Measurements from ENCODE around the gene KAT2B. TPM values are rescaled to one million over a fixed set of nuclear protein-coding genes. Genes with fewer than 3 reads are reported as not detected.
"Not testable (repeated sequence)": the region's sequence is repeated elsewhere in the genome, so short reads cannot be mapped to it uniquely, and the experiment has no call there.

KAT2B gene
- total RNA-seq, 1 donor from 2014 or later, result 52.6 TPM

- Histone ChIP-seq H3K4me3 (no peak overlapping the region), H3K36me3 (no peaks in the 10 kb centered on the region), H3K9me3 (no peaks in the 10 kb centered on the region), H3K27me3 (no peaks in the 10 kb centered on the region), H3K4me1 (no peaks in the 10 kb centered on the region), H3K27ac (no peak overlapping the region)
- DNase-seq, result no peak
- ATAC-seq, result no peak
- no peak for TF ChIP-seq CTCF (IDR thresholded peaks at IDR 0.05)
- intact Hi-C loops (cut with DNase I), result no loop called here
These were observed 31.6 kb upstream of the KAT2B start for GRCh38 chr3:20008646-20009045.

GRCh38 chr3:20012164-20012563, 28.1 kb upstream of the KAT2B start, which contains the start of gene PP2D1:
TSS of gene PP2D1 (minus strand) at chr3:20012264. CDS start at chr3:20012072, 192 bp downstream.
- H3K9me3 ChIP-seq, result no peaks in the 10 kb centered on the region
- no peak within 1 kb of the TSS for H3K27ac ChIP-seq
- no peaks in the 10 kb centered on the region for H3K27me3 ChIP-seq
- no peaks in the 10 kb centered on the region for H3K36me3 ChIP-seq
- TF ChIP-seq CTCF (IDR thresholded peaks at IDR 0.05), result no peak
- no peak for ATAC-seq
- intact Hi-C loops (cut with DNase I), result no loop called here
- no peaks in the 10 kb centered on the region for H3K4me1 ChIP-seq
- no peak for DNase-seq
- no peak within 1 kb of the TSS for H3K4me3 ChIP-seq

DNA sequence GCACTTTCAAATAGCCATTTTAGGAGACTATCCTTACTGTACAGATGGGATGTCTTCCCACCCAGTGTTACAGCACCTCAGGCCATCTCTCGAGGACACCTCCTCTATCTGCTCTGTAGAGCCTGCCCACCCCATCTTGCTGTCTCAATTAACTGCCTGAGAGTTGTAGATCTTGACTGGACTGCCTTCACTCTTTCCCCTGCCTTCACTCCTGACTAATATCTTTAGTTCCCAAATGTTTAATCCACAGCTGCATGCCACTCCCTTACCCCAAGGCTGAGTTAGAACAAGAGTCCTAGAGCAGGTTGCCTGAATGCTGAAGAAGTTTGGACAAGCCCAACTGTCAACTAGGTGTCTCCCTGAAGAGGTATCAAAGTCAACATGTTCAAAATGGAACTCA, 26.9 kb upstream of the KAT2B start:
- no peak for TF ChIP-seq CTCF (IDR thresholded peaks at IDR 0.05)
- Histone ChIP-seq H3K9me3 (no peaks in the 10 kb centered on the region), H3K36me3 (no peaks in the 10 kb centered on the region), H3K4me1 (no peaks in the 10 kb centered on the region), H3K27me3 (no peaks in the 10 kb centered on the region), H3K4me3 (no peak overlapping the region), H3K27ac (no peak overlapping the region)
- ATAC-seq (no peak), DNase-seq (no peak)
- intact Hi-C loops (cut with DNase I), result no loop called here

- no peak for TF ChIP-seq CTCF (IDR thresholded peaks at IDR 0.05)
- H3K4me1 ChIP-seq, result no peaks in the 10 kb centered on the region
- no peak overlapping the region for H3K4me3 ChIP-seq
- no peak for DNase-seq
- H3K27me3 ChIP-seq, result no peaks in the 10 kb centered on the region
- H3K36me3 ChIP-seq, result no peaks in the 10 kb centered on the region
- intact Hi-C loops (cut with DNase I), result no loop called here
- H3K9me3 ChIP-seq, result no peaks in the 10 kb centered on the region
- ATAC-seq, result no peak
- no peak overlapping the region for H3K27ac ChIP-seq
These were observed 24.7 kb upstream of the KAT2B start for GRCh38 chr3:20015525-20015924.

- H3K27ac ChIP-seq; DNase-seq; H3K4me1 ChIP-seq; H3K4me3 ChIP-seq; H3K36me3 ChIP-seq; H3K27me3 ChIP-seq; H3K9me3 ChIP-seq; intact Hi-C loops (cut with DNase I); ATAC-seq: not testable (repeated sequence)
These were observed 24.2 kb upstream of the KAT2B start for GRCh38 chr3:20016076-20016475.

DNA sequence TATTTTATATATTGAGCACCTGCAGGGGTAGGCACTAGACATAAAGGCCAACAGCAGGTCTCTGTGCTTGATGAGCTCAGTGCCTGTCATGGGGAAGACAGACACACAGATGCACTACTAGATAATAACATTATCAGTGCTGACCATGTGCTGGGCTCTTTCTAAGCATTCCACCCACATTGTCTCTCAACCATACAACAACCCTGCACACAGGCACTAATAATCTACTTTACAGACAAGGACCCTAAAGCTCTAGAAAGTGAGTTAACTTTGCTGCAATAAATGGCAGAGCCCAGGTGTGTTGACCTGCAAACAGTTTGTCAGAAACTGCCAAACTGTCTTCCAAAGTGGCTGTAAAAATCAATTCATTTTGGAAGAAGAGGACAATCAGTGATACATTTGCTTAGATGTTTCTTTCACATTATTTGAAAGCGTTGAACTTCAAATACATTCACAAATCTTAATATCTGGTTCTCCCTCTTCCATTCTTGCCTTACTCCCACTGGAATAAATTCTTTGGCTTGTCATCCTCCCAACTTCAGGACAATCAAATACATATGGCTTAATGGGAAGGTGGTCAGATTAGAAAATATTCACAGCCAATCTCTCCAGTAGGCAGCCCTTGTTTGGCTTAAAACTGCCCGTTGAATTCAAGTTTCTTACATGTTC, 17.2 kb upstream of the KAT2B start:
- no peak for DNase-seq
- Histone ChIP-seq H3K27ac (no peak overlapping the region), H3K4me3 (no peak overlapping the region), H3K9me3 (no peaks in the 10 kb centered on the region), H3K27me3 (no peaks in the 10 kb centered on the region), H3K36me3 (no peaks in the 10 kb centered on the region), H3K4me1 (peaks cover 13% of the 10 kb centered on the region)
- intact Hi-C loops (cut with DNase I), result no loop called here
- ATAC-seq, result no peak
- no peak for TF ChIP-seq CTCF (IDR thresholded peaks at IDR 0.05)
